ENCODE results near the gene CASP8.

Gene CASP8

DNA sequence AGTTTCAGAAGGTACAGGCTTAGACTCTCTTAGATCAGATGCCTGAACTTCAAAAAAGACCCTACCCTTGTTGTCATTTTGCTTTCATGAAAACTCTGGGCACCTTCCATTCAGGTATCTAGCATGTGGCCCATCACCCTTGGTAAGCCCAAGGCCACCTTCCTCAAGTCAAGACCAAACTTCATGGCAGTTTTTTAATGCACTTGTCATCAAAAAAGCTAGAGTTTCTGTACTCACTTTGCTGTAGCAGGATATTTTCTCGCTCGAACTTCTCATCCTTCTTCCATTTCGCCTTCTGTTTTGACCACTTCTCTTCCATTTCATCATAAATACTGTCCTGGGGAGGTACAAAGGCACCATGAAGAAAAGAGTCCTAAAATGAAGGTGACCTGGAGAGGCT lies 48.6 kb downstream of the CASP8 start:
- no peaks in the 10 kb centered on the region for H3K36me3 ChIP-seq
- TF ChIP-seq, protein P1, sequence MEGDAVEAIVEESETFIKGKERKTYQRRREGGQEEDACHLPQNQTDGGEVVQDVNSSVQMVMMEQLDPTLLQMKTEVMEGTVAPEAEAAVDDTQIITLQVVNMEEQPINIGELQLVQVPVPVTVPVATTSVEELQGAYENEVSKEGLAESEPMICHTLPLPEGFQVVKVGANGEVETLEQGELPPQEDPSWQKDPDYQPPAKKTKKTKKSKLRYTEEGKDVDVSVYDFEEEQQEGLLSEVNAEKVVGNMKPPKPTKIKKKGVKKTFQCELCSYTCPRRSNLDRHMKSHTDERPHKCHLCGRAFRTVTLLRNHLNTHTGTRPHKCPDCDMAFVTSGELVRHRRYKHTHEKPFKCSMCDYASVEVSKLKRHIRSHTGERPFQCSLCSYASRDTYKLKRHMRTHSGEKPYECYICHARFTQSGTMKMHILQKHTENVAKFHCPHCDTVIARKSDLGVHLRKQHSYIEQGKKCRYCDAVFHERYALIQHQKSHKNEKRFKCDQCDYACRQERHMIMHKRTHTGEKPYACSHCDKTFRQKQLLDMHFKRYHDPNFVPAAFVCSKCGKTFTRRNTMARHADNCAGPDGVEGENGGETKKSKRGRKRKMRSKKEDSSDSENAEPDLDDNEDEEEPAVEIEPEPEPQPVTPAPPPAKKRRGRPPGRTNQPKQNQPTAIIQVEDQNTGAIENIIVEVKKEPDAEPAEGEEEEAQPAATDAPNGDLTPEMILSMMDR (IDR thresholded peaks at IDR 0.05), result no peak

DNA sequence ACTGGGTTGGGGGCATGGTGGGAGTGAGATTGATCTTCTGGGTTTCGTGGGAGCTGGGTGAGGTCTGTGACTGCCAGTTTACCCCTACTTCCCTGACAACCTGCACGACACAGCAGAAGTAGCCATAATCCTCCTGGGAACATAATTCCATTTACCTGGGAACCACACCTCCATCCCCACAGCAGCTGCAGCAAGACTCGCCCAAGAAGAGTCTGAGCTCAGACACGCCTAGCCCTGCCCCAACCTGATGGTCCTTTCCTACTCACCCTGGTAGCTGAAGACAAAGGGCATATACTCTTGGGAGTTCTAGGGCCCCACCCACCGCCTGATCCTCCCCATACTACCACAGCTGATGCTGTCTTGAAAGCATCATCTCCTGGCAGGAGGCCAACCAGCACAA lies 53.0 kb downstream of the CASP8 start:
- no peaks in the 10 kb centered on the region for H3K27me3 ChIP-seq

More for the DNA sequence above, 48.6 kb downstream of the CASP8 start:
- H3K4me1 ChIP-seq (ENCODE audit: control insufficient read depth in 1 of 2, insufficient read depth in 1 of 2, low read depth in 1 of 2, low read length in 1 of 2), result no peaks in the 10 kb centered on the region
- H3K27me3 ChIP-seq, result no peaks in the 10 kb centered on the region
- H3K27ac ChIP-seq, result no peak overlapping the region
- no peak overlapping the region for H3K4me3 ChIP-seq (ENCODE audit: low read depth in 1 of 2, low read length in 1 of 2)
- H3K9me3 ChIP-seq, result no peaks in the 10 kb centered on the region

DNA sequence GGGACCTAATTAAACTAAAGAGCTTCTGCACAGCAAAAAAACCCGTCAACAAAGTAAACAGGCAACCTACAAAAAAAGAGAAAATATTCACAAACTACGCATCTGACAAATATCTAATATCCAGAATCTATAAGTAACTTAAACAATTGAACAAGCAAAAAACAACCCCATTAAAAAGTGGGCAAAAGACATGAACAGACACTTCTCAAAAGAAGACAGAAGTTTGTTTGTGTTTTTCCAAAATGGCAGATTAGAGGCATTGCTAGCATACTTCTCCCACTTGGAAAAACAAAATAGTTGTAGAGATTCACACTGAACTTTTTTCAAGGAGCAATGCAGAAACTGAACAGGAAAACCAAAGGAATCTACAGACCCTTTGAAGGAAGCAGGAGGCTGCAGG lies 59.2 kb downstream of the CASP8 start:
- no peaks in the 10 kb centered on the region for H3K27me3 ChIP-seq
- H3K27ac ChIP-seq, result no peak overlapping the region
- H3K4me1 ChIP-seq (ENCODE audit: control insufficient read depth in 1 of 2, insufficient read depth in 1 of 2, low read depth in 1 of 2, low read length in 1 of 2), result no peaks in the 10 kb centered on the region
- H3K36me3 ChIP-seq, result no peaks in the 10 kb centered on the region
- no peaks in the 10 kb centered on the region for H3K9me3 ChIP-seq
- TF ChIP-seq, protein P1 (IDR thresholded peaks at IDR 0.05), result no peak
- no peak overlapping the region for H3K4me3 ChIP-seq (ENCODE audit: low read depth in 1 of 2, low read length in 1 of 2)

More for the DNA sequence above, 53.0 kb downstream of the CASP8 start:
- H3K4me1 ChIP-seq (ENCODE audit: control insufficient read depth in 1 of 2, insufficient read depth in 1 of 2, low read depth in 1 of 2, low read length in 1 of 2), result no peaks in the 10 kb centered on the region
- H3K36me3 ChIP-seq, result no peaks in the 10 kb centered on the region
- H3K4me3 ChIP-seq (ENCODE audit: low read depth in 1 of 2, low read length in 1 of 2), result no peak overlapping the region
- no peak overlapping the region for H3K27ac ChIP-seq
- TF ChIP-seq, protein P1 (IDR thresholded peaks at IDR 0.05), result no peak
- no peaks in the 10 kb centered on the region for H3K9me3 ChIP-seq

DNA sequence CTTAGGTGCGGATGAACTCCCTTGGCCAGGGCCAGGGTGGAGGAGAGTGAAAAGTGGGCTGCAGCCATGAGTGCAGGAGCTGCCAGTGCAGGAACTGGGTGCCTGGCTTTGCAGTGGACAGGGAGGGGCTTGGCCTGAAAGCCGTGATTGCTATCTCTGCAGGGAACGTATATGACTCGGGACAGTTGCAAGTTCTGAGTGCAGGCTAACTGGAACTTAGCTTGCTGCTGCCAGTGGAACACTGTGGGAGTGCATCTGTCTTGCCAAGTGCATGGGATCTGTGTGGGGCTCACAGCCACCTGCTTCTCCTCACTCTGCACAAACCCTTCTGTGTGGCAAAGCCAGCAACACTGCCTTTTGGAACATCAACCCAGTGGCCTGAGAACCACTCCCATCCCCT lies 59.9 kb downstream of the CASP8 start:
- Histone ChIP-seq H3K4me1 (ENCODE audit: control insufficient read depth in 1 of 2, insufficient read depth in 1 of 2, low read depth in 1 of 2, low read length in 1 of 2) (no peaks in the 10 kb centered on the region), H3K9me3 (no peaks in the 10 kb centered on the region), H3K4me3 (ENCODE audit: low read depth in 1 of 2, low read length in 1 of 2) (no peak overlapping the region), H3K27ac (no peak overlapping the region), H3K36me3 (no peaks in the 10 kb centered on the region), H3K27me3 (no peaks in the 10 kb centered on the region)
- TF ChIP-seq, protein P1 (IDR thresholded peaks at IDR 0.05), result no peak

DNA sequence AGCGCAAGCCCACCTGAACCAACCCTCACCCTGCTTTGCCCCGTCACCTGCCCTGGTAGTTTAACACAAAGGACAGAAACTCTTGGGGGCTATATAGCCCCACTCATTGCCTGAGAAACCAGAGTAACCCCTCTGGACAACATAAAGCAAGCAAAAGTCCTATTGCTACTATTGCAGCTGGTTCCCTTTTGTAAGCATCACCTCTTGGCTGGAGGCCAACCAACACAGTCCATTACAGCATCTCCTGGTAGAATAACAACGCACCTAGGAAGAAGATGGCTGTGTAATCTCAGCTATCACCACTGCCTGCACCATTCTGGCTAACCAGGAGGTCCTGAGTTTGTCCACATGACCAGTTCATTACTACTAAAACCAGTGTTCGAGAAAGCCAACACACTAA lies 60.4 kb downstream of the CASP8 start:
- no peak overlapping the region for H3K4me3 ChIP-seq (ENCODE audit: low read depth in 1 of 2, low read length in 1 of 2)
- no peaks in the 10 kb centered on the region for H3K9me3 ChIP-seq
- no peak overlapping the region for H3K27ac ChIP-seq
- no peaks in the 10 kb centered on the region for H3K36me3 ChIP-seq
- H3K27me3 ChIP-seq, result no peaks in the 10 kb centered on the region
- TF ChIP-seq, protein P1 (IDR thresholded peaks at IDR 0.05), result no peak
- no peaks in the 10 kb centered on the region for H3K4me1 ChIP-seq (ENCODE audit: control insufficient read depth in 1 of 2, insufficient read depth in 1 of 2, low read depth in 1 of 2, low read length in 1 of 2)

DNA sequence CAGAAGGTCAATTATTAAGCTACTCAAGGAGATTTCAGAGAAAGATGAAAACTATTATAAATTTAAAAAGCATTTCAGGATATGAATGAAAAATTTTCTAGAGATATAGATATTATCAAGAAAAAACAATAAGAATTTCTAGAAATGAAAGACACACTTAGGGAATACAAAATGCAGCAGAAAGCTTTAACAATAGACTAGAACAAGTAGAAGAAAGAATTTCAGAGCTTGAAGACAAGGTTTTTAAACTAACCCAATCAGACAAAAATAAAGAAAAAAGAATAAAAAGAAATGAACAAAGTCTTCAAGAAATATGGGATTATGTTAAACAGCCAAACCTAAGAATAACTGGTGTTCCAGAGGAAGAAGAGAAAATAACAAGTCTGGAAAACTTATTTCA lies 62.4 kb downstream of the CASP8 start:
- no peaks in the 10 kb centered on the region for H3K36me3 ChIP-seq
- no peaks in the 10 kb centered on the region for H3K4me1 ChIP-seq (ENCODE audit: control insufficient read depth in 1 of 2, insufficient read depth in 1 of 2, low read depth in 1 of 2, low read length in 1 of 2)
- TF ChIP-seq, protein P1 (IDR thresholded peaks at IDR 0.05), result no peak
- no peaks in the 10 kb centered on the region for H3K9me3 ChIP-seq
- H3K27me3 ChIP-seq, result no peaks in the 10 kb centered on the region
- H3K4me3 ChIP-seq (ENCODE audit: low read depth in 1 of 2, low read length in 1 of 2), result no peak overlapping the region
- H3K27ac ChIP-seq, result no peak overlapping the region

All from neutrophil (primary cell).